ENCODE results near the gene MYO1B.
"Not testable (repeated sequence)": the region's sequence is repeated elsewhere in the genome, so short reads cannot be mapped to it uniquely, and the experiment has no call there.

The MYO1B gene

DNA sequence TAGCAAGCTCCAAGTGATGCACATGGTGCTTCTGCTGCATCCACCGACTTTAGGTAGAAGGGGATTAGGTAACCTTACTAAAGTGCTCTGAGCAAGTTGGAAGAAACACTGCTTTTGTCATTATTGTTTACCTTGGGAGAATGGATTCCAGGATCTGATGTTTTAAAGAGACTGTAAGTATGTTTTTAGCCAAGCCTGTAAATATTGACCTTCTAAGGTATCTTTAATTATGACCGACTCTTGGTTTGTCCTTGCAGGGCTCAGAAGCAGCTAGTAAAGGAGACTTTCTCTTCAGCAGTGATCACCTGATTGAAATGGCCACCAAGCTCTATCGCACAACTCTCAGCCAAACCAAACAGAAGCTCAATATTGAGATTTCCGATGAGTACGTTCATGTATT, 170.7 kb downstream of the MYO1B start:
- no peak for DNase-seq

DNA sequence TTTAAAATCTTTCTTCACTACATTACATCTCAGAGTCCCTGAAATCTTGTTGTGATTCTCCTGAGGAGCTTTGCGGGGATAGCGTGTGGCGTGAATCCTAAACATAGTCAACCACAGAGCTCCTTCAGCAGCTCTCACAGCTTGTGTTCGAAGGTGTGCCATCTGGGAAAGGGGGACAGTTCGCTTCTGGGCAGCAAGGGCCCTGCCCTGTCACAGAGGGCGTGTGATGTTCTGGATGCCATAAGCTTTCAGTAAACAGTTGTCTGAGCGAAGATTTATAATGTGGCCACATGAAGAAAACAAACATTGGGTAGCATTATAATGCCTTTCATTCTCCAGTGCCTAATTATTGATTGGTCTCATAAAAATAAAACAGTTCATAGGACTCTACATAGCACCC, 172.5 kb downstream of the MYO1B start:
- no peak for DNase-seq

DNA sequence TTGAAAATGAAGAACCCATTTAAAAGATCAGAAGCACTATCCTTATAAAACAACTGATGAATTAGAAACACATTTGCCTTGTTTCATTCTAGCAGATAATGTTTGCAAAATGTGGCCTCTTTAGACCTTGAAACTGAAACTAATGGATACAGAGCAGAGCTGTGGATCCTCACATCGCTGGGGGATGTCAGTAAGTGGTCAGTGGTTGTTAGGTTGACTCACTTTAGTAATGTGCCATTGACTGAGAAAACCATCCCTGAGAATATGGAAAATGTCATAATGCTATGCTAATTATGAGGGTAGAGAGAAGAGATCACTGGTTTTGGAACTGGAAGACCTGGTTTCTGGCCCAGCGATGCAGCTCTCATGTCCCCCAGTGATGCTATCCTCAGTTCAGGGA, 176.7 kb downstream of the MYO1B start:
- no peak for DNase-seq

DNA sequence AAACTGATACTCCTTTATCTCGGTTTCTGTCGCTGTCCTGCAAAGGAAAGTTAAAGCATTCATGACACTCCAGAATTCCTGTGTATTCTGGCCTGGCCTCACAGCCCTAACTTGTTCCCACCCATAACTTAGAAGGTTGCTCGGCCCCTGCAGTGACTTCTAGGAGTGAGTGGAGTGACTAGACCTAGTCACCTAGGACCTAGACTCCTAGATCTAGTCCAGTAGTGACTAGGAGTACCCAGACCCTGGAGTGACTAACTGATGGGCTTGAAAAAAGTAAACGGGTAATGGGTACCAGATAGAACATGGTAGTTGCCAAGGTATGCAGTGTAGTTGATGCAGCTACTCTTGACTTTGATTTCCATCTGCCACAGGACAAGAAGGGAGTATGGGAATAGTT, 181.8 kb downstream of the MYO1B start:
- no peak for DNase-seq

DNA sequence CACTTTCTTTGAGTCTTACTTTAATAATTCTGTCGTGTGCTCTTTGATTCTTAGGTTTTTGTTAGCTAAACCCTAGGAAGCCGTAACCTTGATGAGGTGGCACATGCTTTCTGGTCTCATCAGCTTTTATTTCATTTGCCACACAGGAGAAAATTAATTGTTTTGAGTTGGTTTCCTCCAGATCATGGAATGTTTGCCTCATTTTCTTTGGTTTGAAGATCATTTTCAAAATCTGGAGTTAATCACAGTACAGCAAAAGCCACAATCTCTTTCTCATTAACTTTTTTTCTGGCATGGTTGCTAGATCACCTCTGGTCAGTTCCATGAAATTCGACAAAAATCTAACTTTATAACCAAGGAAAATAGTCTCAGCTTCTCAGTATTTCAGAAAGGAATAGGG, 182.9 kb downstream of the MYO1B start:
- DNase-seq, result no peak

DNA sequence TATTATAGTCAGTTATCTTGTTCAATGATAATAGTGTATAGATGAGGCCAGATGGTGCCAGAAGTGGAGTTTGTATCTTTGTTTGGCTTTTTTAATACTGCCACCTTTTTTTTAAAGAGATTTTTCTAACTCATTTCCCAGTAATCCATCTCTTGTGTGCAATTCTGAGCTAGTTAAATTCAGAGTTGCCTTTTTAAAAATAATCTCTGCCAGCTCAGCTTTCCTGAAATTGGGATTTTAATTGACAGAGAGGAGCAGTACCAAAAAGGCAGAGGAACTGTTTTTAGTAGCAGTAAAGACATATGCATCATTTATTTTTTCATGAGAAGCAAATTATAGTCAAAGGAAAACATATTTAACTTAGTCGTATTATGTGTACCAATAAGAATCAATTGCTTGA, 185.3 kb downstream of the MYO1B start:
- no peak for DNase-seq

DNA sequence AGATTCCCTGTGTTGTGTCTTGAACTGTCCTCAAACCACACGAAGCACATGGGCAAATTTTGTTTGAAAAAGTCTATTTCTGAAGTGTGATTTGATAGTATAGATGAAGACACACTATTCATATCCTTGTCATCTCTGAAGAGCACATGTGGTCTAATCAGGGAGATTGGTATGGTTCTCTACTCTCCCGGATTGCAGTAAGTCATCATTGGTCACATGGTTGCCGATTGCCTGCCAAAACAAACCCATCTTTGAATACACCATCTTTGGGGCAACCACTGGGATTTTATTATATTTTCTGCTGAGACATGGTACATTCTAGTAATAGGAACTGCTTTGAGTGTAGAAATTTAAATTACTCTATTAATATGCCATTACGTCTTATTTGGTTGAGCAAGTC, 186.9 kb downstream of the MYO1B start:
- DNase-seq, result no peak

DNA sequence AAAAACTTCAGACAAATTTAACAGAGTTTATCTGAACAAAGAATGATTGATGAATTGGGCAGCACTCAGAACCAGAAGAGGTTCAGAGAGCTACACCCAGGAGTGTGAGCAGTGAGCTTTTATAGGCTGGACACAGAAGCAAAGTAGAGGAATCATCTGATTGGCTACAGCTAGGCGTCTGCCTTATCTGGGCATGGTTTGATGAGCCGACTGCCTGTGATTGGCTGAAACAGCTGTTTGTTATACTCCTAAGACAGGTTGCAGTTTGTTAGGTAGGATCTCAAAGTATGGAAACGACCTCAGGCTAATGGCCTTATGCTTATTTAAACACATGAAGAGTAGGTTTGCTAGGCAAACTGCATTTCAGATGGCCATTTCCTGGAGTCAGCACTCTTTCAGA, 188.9 kb downstream of the MYO1B start:
- no peak for DNase-seq

DNA sequence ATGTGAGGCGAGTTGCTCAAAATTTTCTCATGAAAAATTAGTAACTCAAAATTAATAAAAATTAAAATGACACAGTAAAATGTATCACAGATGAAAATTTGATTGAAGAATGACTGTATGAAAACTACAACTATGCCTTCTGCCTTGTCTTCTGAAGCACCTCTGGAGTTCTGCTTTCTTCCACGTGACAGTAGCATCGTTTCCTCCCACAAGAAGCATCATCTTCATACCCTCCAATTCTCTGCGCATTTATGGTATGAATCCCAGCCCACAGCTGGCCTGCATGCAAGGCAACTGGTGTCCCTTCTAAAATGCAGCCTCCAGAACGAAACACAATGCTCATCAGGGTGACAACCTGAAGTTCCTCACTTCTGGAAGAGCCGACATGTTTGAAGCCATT, 189.9 kb downstream of the MYO1B start:
- no peak for DNase-seq

DNA sequence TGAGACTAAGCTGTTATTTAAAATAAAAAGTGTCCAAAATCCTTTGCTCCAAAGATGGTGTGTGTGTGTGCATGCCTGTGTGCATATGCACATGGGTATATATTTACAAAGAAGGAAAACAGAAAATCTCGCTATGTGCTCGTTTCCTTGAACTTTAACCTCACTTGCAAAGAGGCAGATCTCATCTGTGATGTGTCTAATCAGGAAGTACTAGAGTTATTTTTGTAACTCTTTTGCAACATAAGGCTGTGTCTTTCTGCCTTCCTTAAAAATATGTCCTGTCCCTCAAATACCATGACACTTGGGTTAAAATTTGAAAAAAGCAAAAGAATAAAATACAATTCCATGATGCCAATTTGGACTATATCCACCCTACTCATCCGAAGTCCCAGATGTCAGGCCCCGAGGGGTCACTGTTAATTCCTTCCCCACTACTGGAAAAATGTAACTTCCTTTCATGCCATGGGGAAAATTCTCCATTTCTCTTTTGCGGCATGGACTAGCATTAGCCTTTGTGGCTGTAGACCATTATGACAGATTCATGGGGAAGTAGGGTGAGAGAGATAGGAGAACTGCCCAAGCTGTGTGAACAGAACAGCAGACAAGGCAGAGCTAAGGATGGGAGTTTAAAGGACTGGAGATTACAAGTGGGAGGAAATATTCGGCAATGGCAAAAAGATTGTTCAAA, 191.3 kb downstream of the MYO1B start:
- DNase-seq, result no peak

DNA sequence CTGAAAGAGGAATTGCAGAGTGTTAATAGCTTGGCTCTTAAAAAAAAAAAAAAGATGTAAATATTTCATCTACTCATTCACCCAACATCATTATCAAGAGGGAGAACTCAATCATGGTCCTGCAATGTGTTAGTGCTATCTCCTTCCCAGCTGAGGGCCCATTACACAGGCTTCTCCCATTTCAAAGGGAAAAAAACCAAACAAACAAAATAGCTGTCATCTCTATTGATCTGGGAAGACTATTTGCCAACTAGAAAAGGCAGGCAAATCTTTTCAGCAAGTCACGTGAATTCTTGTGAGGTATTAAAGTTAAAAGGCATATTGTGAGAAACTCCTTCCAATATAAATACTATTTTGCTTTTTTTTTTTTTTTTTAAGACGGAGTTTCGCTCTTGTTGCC, 194.3 kb downstream of the MYO1B start:
- DNase-seq, result no peak

DNA sequence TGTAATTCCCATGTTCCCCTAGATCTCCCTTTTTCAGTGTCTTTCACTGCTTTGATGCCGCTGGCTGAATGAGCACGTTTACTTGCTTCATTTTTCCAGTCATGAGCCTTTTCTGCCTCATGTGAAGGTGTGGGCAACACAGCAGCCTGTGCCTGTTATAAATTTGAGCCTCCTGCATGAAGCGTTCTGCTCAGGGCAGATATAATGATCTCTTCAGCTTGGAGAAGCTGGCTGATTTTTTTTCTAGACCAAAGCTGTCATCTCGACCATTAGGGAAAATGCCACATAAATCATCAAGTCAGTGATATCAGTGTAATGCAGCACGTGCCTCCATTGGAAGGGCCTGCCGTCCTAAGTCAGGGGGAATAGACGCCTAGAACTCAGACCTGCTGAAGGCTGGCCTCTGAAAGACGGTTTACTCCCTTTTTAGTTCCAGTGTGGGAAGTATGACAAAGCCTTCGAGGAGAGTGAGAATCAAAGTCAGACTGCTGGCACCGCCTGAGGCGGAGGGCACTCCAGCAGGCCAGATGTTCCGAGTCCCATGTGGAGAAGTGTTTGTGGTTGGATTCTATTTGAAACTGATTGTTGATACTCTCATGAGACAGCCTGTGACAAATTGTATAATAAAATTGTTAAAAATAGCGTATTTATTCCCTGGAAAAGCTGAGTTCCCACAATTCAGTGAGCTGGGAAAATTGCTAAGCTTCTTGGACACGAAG, 196.5 kb downstream of the MYO1B start:
- DNase-seq, result no peak

DNA sequence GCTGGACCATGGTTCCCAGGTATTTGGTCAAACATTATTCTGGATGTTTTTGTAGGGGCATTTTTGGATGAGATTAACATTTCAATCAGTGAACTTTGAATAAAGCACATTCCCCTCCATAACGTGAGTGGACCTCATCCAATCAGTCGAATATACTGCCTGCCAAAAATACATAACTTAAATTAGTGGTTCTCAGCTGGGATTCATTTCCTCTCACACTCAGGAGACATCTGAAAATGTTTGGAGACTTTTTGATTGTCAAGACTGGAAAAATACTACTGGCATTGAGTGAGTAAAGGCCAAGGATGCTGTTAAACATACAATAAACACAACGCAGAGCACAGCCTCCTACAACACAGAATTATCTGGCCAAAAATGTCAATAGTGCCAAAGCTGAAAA, 198.2 kb downstream of the MYO1B start:
- DNase-seq, result no peak

DNA sequence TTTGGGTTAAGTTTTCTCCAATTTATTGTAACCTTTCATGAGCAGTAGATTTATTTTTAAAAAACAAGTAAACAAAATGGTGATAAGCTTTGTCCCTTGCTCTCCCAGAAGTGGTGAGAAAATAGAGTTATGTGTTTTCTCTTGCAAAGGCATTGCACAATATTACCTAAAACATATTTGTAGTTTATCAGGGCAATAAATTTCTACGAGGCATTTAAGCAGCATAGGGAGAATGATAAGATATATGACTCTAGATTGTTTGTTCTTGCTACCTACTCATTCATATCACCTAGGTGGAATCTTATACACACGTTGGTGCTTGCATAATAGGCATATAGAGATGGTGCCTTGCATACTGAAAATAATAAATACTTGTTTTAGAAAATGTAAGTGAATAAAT, 201.7 kb downstream of the MYO1B start:
- no peak for DNase-seq

DNA sequence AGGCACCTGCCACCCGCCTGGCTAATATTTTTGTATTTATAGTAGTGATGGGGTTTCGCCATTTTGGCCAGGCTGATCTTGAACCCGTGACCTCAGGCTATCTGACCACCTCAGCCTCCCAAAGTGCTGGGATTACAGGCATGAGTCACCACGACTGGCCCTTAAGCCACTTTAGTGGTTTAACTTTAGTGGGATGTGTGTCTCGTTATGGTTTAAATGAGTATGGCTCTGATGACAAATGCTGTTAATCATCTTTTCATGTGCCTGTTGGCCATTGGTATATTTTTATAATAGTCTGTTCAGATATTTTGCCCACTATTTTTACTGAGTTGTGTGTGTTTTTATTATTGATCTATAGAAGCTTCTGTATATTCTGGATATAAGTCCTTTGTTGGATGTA, 205.9 kb downstream of the MYO1B start:
- DNase-seq, result no peak

DNA sequence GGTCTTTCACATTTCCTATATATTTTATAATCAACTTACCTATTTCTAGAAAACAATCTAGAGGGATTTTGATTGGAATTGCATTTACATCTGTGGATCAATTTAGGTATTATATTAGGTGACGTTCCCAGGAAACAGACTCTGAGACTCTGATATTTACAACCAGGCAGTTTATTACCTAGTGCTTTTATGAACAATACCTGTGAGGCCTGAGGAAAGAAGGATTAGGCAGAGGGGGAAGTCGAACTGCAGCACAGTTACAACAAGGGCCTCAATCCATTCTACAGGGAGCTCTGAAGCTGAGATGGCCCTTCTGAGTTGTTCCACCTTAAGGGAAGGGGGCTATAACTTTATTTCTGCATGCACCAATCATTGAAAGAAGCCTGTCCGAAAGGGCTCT, 206.9 kb downstream of the MYO1B start:
- no peak for DNase-seq

DNA sequence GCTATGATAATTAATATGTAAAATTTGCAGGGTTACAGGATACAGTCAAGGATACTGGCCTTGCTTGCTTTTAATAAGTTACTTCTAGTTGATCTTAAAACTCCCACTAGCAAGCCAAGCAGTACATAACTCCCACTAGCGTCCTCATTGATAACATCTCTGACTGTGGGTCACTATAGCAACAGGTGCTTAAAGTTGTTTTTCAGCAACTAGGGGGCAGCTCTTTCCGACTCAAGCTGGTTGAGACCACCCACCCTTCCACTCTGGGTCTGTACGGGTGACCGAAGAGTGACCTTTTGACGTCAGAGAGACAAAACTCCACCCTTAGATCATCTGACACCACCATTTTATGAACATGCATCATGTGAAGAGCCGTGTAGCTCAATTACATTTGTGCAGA, 208.6 kb downstream of the MYO1B start:
- DNase-seq, result no peak

DNA sequence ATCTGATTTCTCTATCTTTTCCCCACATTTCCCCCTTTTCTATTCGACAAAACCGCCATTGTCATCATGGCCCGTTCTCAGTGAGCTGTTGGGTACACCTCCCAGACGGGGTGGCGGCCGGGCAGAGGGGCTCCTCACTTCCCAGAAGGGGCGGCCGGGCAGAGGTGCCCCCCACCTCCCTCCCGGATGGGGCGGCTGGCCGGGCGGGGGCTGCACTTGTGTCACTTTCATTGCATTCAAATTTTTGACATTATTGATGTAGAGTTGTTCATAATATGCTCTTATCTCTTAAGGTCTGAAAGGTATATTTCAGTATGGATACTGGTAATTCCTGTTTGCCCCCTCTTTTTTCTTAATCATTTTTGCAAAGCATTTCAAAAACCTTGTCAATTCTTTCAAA, 211.3 kb downstream of the MYO1B start:
- not testable (repeated sequence) for DNase-seq

DNA sequence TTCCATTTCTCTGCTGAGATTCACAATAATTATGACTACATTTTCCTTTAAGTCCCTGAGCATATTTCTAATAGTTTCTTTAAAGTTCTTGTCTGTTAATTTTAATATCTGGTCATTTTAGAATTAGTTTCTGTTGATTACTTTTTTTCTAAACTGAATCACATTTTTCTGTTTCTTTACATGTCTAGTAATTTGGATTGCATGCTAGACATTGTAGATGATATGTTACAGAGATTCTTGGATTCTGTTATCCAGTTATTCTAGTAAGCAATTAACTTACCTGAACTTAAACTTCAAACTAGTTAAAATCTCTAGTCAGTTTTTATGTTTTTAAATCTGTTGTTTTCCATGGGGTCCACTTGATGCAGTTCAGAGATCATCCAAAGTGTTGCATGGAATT, 214.0 kb downstream of the MYO1B start:
- DNase-seq, result no peak

DNA sequence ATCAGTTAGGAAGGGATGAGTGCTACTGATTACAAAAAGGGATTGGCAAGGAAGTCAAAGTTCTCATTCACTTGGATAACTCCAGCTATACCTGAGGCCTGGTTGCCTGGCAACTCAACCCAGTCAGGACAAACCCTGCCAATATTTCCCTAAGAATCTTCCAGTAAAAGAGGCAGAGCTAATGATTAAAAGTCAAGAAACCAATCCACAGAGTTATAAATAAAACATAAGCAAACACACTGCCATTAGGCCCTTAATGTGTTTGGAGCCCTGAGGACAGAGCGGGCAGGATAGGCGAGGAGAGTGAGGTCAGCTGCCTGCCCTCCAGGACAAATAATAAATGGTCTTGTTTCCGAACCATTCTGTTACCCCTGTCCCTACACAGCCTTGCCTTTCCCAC, 217.2 kb downstream of the MYO1B start:
- DNase-seq, result no peak

DNA sequence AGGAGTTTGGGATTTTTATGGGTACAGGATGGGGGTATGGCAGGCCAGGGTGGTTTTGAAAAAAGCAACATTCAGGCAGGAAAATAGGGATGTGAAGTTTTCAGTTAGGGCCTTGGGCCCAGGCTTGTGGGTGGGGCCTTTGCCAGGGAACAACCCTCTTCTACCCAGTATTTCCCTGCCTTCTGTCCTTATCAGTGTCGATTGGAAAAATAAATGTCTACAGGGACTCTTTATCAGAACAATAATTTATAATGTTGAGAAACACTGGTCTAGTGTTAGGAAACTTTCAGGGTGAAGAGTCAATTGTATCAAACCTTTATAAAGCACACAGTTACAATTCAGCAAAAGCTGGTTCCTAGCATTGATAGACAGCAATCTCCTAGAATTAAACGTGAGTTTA, 218.6 kb downstream of the MYO1B start:
- DNase-seq, result no peak

DNA sequence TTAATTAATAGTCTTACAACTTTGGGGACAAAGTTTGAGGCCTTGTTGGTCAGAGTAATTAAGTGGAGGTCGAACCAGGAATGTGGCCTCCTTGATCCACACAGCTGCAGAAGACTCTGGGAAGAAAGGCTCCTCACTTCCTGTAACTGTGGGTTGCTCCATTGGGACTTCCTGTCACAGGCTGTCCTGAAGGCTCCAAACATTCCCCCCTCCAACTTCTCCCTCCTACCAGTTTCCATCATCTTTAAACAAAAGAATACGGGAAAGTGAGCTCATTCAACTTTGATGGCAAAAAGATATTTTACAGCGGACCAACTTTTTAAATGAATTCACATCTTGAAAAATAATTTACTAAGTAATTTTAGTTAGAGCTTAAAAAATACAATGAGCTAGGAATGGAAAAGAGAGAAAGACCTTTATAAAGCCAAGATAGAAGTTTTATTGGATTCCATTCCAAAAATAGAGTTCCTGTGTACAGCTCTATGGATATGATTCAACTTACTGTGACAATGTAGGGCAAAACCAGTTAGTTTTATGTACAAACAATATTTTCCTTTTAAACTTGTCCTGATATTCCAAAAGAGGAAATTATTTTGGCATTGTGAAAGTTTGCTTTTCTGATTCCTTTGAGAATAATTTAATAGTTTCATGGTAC, 220.7 kb downstream of the MYO1B start:
- no peak for DNase-seq

DNA sequence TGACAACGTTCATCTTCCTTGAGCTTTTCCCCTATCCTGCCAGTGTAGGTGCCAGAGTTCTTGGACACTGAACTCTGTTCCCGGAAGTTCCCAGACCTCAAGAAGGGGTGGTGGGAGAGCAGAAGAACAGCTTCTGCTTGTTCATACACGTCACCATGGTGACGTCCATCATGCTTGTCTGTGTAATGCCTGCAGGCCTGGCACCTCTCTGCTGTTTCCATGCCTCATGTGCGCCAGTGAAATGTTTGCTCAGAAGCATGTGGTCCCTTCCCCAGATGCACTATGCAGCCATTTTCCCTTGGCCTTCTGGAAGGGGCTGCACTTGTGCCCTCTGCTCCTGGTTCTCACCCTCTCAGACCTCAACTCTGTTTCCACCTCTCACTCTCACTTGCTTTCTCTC, 221.9 kb downstream of the MYO1B start:
- DNase-seq, result no peak

DNA sequence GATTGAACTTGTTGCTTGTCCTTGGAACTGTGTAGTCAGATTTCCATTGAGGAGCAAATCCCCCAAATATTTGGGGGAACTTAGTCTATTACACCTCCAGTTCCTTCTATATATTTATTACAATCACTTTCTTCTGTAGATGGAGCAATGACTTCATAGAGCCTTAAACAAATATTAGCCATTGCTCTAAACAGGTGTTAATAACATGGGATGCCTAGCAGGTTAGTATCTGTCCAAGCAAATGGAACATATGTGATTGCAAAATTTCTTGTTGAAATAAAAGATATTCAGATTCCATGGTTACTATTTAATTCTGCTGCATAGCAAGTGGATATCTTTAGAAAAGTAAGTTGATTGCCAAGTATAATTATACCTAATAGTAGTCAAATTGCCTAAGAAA, 225.1 kb downstream of the MYO1B start:
- DNase-seq, result no peak

DNA sequence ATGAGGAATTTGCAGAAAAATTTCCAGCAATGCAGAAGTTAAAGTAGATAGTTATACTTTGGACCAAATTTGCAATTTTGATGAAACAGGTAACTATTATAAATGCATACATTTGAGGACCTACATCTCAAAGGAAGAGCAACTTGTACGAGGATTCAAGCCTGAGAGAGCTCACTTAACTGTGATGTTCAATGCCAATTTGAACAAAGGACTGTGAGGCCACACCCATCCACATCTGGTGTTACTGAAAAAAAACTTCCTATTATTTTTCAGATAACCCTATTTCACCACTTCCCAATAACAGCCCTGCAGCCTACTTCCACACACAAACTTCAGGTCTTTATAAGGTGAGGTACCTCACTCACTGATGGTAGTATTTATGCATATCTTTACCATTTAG, 229.3 kb downstream of the MYO1B start:
- DNase-seq, result no peak
